ENCODE measurements around the gene ERBB4. TPM values are rescaled to one million over a fixed set of nuclear protein-coding genes. Genes with fewer than 3 reads are reported as not detected.

Gene ERBB4
- total and polyA plus RNA-seq, 2 of the 8 experiments (the other 6 are each of a cell fraction or from before 2014, with no cell fraction given) = 0.34 to 1.3 TPM

DNA sequence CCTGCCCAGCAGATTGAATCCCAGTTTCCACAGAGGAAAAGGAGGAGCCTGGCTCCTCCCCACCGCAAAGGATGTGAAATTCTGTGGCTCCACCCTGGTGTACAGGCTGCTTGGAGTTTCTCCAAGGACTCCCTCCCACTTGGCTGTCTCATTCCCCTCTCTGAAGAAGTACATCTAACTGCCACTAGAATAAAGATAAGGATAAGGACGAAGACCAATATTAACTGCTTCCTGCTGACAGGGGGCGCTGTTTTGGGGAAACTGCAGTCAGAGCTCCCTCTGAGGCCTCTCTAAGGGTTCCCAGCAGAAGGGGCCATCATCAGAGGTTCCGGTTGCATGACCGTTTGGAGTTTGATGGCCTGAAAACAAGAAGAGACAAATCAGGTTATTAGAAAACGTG, 1191.3 kb downstream of the ERBB4 start:
- no peaks in the 10 kb centered on the region for H3K9me3 ChIP-seq (ENCODE audit: insufficient read depth in 2 of 2, low read depth in 1 of 2, low read length in 1 of 2)
- 70% methylated on average over 6 of the region's 6 CpGs; no CpG with 5 or more reads in 1 of the 2 experiments for WGBS, 2 experiments (ENCODE audit: extremely low coverage in 1 of 2, insufficient coverage in 1 of 2, insufficient read length in 1 of 2, insufficient replicate concordance in 2 of 2, low coverage in 1 of 2, low lambda C conversion rate in 2 of 2, missing lambda C conversion rate in 1 of 2)
- H2AK5ac ChIP-seq (ENCODE audit: low read depth, low read length) = no peak overlapping the region
- no peak overlapping the region for H2BK15ac ChIP-seq (ENCODE audit: low read length)
- no peak overlapping the region for H3K14ac ChIP-seq (ENCODE audit: insufficient read length)
- ChIA-PET CTCF (ENCODE audit: partially characterized antibody) (interaction anchor here (0.9 to 2.4 kb wide), 5 partner anchors 9 to 185 kb away, joined by 3 to 9 read pairs (median 4); no protein-coding TSS in a partner anchor), POLR2A (ENCODE audit: partially characterized antibody) (no interaction called here)
- H3K4me2 ChIP-seq (ENCODE audit: insufficient read depth in 1 of 2, low read depth in 2 of 2, low read length in 2 of 2) = no peak overlapping the region
- H3K4me3 ChIP-seq (ENCODE audit: extremely low read depth in 1 of 4, insufficient read depth in 2 of 4, low read depth in 3 of 4, low read length in 4 of 4) = no peak overlapping the region
- H2BK5ac ChIP-seq (ENCODE audit: low read depth, low read length) = no peak overlapping the region
- no peak overlapping the region for H3K56ac ChIP-seq (replicated peaks; ENCODE audit: insufficient read length, low read depth, low read length)
- no peak overlapping the region for H2BK20ac ChIP-seq (ENCODE audit: low read length)
- H4K8ac ChIP-seq (ENCODE audit: extremely low read depth, insufficient read depth, low read length) = no peak overlapping the region
- H3K79me1 ChIP-seq (ENCODE audit: low read depth, low read length) = no peaks in the 10 kb centered on the region
- H4K20me1 ChIP-seq (replicated peaks in 1 of 2; ENCODE audit: control insufficient read depth in 1 of 2, insufficient read depth in 2 of 2, low read length in 2 of 2) = no peaks in the 10 kb centered on the region
- H3K27me3 ChIP-seq (replicated peaks in 1 of 4; ENCODE audit: control insufficient read depth in 3 of 4, extremely low read depth in 1 of 4, insufficient read depth in 3 of 4, low read length in 3 of 4) = no peaks in the 10 kb centered on the region
- H3K4me1 ChIP-seq (replicated peaks in 1 of 4; ENCODE audit: control insufficient read depth in 3 of 4, insufficient read depth in 4 of 4, low read length in 3 of 4) = peaks cover 0 to 9% (median 2%) of the 10 kb centered on the region in 4 experiments; a peak in 3 of 7 replicates
- H2BK12ac ChIP-seq (ENCODE audit: low read depth, low read length) = no peak overlapping the region
- H3K79me2 ChIP-seq (ENCODE audit: control insufficient read depth in 1 of 2, insufficient read depth in 2 of 2, low read length in 2 of 2) = no peaks in the 10 kb centered on the region
- no peak overlapping the region for H3K18ac ChIP-seq (ENCODE audit: extremely low read depth, low read length)
- H4K5ac ChIP-seq (ENCODE audit: insufficient read length, low read depth, low read length) = no peak overlapping the region
- H2BK120ac ChIP-seq (replicated peaks; ENCODE audit: low read depth, low read length) = no peak overlapping the region
- H3K23ac ChIP-seq (ENCODE audit: insufficient read length) = no peak overlapping the region
- no peak overlapping the region for H3K9ac ChIP-seq (replicated peaks in 1 of 4; ENCODE audit: extremely low read depth in 1 of 4, low read depth in 3 of 4, low read length in 3 of 4)
- no peak for DNase-seq (ENCODE audit: low read depth in 1 of 2, low spot score in 2 of 2)
- H2AFZ ChIP-seq (ENCODE audit: low read length) = no peak overlapping the region
- no peaks in the 10 kb centered on the region for H3K23me2 ChIP-seq (ENCODE audit: low read depth, low read length)
- H3K4ac ChIP-seq (replicated peaks; ENCODE audit: insufficient read length, low read depth, low read length) = no peak overlapping the region
- H3K27ac ChIP-seq (ENCODE audit: low read depth, low read length) = no peak overlapping the region
- H3K36me3 ChIP-seq (ENCODE audit: control insufficient read depth in 2 of 4, insufficient read depth in 4 of 4, low read length in 3 of 4) = no peaks in the 10 kb centered on the region
- H4K91ac ChIP-seq (replicated peaks; ENCODE audit: insufficient read length, low read length) = no peak overlapping the region
- no peak for FAIRE-seq
- TF ChIP-seq EGR1 (IDR thresholded peaks at IDR 0.05; ENCODE audit: borderline replicate concordance, low read depth, low read length) (no peak), KDM5A (IDR thresholded peaks at IDR 0.05; ENCODE audit: low read length) (no peak), CHD2 (IDR thresholded peaks at IDR 0.05; ENCODE audit: low read length) (no peak), CTBP2 (IDR thresholded peaks at IDR 0.05; ENCODE audit: borderline replicate concordance, insufficient read depth, insufficient read length, low read length) (no peak), POLR2AphosphoS5 (IDR thresholded peaks at IDR 0.05; ENCODE audit: low read depth, low read length) (no peak), TEAD4 (IDR thresholded peaks at IDR 0.05; ENCODE audit: low read depth, low read length) (no peak), KDM4A (IDR thresholded peaks at IDR 0.05; ENCODE audit: low read depth, low read length, severe bottlenecking) (no peak), TCF12 (IDR thresholded peaks at IDR 0.05; ENCODE audit: low read depth, low read length) (no peak)
- TF ChIP-seq, protein P1, sequence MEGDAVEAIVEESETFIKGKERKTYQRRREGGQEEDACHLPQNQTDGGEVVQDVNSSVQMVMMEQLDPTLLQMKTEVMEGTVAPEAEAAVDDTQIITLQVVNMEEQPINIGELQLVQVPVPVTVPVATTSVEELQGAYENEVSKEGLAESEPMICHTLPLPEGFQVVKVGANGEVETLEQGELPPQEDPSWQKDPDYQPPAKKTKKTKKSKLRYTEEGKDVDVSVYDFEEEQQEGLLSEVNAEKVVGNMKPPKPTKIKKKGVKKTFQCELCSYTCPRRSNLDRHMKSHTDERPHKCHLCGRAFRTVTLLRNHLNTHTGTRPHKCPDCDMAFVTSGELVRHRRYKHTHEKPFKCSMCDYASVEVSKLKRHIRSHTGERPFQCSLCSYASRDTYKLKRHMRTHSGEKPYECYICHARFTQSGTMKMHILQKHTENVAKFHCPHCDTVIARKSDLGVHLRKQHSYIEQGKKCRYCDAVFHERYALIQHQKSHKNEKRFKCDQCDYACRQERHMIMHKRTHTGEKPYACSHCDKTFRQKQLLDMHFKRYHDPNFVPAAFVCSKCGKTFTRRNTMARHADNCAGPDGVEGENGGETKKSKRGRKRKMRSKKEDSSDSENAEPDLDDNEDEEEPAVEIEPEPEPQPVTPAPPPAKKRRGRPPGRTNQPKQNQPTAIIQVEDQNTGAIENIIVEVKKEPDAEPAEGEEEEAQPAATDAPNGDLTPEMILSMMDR (IDR thresholded peaks at IDR 0.05; ENCODE audit: control extremely low read depth in 1 of 3, insufficient read depth in 1 of 3, low read depth in 1 of 3, low read length in 3 of 3) = peak; percentile 36 to 89 (median 78)
- TF ChIP-seq, protein P2, sequence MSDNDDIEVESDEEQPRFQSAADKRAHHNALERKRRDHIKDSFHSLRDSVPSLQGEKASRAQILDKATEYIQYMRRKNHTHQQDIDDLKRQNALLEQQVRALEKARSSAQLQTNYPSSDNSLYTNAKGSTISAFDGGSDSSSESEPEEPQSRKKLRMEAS (IDR thresholded peaks at IDR 0.05) = no peak
- TF ChIP-seq, protein P3, sequence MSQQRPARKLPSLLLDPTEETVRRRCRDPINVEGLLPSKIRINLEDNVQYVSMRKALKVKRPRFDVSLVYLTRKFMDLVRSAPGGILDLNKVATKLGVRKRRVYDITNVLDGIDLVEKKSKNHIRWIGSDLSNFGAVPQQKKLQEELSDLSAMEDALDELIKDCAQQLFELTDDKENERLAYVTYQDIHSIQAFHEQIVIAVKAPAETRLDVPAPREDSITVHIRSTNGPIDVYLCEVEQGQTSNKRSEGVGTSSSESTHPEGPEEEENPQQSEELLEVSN (IDR thresholded peaks at IDR 0.05) = no peak
